Activated CD4-positive, CD25-positive, alpha-beta regulatory T cell treated with anti-CD3 and anti-CD28 coated beads, Interleukin-2, amount 50 U/mL, for 24 hours (primary cell): ENCODE measurements around the gene FUS.
"Not testable (repeated sequence)": the region's sequence is repeated elsewhere in the genome, so short reads cannot be mapped to it uniquely, and the experiment has no call there.

ENCODE experiments used
- ATAC-seq, 2 donors: fragments of 150-1000 bp; cut with Tn5 transposase; one replicate each; pipeline ENCODE4 v1.10.0; 2021; ENCODE audit warnings: mild to moderate bottlenecking in 1 of 2, moderate library complexity in 1 of 2

The FUS gene

DNA sequence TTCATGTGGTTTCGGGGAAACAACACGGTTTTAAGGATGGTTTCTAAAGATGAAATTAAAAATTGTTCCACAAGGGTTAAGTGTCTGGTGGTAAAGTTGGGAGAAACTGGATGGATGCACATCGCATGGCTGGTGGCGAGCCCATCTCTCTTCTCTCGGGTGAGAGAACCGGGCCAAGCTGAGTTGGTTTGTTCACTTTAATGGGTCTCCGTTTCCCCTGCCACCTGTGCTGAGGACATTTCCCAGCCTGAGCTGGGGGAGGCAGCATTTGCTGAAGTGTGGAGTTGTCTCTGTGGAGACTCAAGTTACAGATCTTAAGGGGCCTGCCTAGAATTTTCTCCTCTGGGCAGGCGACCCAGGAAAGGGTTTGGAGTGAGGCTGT, 7.9 kb downstream of the FUS start:
- no peak for ATAC-seq

DNA sequence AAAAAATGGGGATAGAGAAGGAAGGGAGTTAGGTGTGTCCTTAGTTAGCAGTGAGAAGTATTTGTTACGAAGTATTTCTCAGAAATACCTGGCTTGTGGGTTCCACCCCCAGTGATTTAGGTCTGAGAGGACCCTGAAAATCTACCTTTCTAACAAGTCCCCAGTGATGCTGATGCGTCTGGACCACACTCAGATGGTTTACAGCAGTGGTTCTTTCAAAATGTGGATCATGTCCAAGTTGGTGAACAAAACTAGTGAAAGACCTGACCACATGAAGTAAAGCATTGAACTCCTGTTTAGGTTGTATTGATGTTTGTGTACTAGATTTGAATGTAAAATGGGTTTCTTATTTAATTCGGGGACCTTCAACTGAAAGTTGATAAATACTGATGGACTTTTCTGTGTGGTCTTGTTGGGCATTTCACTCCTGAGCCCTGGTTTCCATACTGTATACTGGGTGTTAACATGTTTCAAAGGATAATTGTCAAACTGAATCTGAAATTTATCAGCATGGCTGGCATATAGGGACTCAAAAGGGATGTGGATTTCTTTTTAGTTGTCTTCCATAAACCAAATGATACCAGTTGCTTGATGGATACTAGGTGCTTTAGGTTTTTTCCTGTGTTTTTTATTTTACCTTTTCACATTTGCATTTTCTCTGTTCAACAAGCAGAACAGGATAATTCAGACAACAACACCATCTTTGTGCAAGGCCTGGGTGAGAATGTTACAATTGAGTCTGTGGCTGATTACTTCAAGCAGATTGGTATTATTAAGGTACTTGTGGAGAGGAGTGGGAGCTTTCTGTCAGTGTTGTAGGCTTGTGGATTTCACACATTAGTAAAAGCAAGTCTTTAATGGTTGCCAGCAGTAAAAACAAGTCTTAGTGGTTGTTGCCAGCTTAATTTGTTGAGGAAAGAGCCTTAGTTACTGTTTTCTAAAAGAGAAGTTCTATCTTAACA, 8.8 kb downstream of the FUS start:
- ATAC-seq, result no peak

GRCh38 chr16:31189412-31189778, 9.5 kb downstream of the FUS start:
- no peak for ATAC-seq

DNA sequence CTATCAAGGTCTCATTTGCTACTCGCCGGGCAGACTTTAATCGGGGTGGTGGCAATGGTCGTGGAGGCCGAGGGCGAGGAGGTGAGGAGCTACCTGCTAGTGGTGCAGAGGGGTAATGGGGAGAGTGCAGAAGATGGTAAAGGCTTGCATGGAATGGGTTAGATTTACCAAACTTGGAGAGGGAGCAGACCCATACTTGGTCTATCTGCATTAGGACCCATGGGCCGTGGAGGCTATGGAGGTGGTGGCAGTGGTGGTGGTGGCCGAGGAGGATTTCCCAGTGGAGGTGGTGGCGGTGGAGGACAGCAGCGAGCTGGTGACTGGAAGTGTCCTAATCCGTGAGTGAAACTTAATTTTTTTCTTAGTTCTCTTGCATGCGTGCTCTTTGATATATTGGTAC, 10.1 kb downstream of the FUS start:
- ATAC-seq, result no peak

- no peak for ATAC-seq
These were observed 11.0 kb downstream of the FUS start for GRCh38 chr16:31190818-31191444.

- ATAC-seq, result no peak
These were observed 11.9 kb downstream of the FUS start for GRCh38 chr16:31191697-31192428.

GRCh38 chr16:31192856-31193642, 13.1 kb downstream of the FUS start:
- ATAC-seq, result no peak

GRCh38 chr16:31193874-31194273, 13.9 kb downstream of the FUS start:
- no peak for ATAC-seq

GRCh38 chr16:31194898-31195297, 15.0 kb downstream of the FUS start:
- peak; percentile 51 to 66 for ATAC-seq

GRCh38 chr16:31195861-31196260, 15.9 kb downstream of the FUS start:
- not testable (repeated sequence) for ATAC-seq

DNA sequence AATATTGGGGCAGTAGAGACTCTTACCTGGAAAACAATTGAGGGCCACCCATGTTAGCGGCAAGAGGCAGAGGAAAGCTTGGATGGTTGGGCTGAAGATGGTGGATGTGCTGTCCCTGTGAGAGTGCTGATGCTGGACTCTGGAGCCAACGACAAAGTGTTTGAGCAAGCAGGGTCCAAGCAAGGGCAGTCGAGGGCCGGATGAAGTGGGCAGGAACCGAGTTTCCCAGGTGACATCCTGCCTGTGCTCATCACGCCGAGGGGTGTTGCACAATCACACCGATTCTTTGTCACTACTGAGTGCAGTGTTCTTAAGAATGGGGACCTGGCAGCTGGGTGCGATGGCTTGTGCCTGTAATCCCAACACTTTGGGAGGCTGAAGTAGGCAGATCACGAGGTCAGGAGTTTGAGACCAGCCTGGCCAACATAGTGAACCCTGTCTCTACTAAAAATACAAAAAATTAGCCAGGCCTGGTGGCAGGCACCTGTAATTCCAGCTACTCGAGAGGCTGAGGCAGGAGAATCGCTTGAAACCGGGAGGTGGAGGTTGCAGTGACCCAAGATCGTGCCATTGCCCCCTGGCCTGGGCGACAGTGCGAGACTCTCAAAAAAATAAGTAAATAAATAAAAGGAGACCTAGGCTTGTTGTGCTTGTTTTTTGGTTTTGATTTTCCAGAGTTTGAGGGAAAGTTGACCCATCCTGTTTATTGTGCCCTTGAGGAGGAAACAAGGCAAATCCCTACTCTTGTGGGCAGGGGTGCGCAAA, 16.6 kb downstream of the FUS start:
- no peak for ATAC-seq

DNA sequence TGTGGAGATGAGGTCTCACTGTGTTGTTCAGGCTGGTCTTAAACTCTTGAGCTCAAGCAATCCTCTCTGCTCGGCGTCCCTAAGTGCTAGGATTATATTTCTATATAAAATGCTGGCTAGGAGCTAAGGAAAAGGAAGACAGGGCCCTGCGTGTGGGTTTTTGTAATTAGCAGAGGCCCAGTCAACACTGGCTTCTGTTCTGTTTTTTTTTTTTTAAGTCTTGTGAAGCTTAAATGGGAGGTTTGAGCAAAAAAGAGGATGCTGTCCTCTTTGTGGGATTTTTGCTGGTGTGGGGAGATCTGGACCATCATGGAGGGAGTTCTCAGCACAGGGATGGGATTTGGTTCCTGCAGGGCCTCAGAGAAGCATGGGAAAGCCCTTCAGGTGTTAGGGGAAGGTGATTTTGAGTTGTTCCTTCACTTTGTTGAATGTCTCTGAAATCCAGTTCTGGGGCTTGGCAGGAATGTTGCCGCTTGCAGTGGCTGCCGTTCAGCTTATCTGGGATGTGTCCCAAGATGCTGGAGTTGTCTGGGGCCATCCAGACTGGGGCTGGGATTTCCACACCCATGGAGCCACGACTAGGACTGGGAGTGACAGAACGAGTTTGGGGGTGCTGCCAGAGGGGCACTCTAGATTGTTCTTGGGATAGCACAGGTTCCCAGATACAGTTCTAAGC, 18.4 kb downstream of the FUS start:
- no peak for ATAC-seq

- no peak for ATAC-seq
These were observed 19.6 kb downstream of the FUS start for GRCh38 chr16:31199430-31200041.

DNA sequence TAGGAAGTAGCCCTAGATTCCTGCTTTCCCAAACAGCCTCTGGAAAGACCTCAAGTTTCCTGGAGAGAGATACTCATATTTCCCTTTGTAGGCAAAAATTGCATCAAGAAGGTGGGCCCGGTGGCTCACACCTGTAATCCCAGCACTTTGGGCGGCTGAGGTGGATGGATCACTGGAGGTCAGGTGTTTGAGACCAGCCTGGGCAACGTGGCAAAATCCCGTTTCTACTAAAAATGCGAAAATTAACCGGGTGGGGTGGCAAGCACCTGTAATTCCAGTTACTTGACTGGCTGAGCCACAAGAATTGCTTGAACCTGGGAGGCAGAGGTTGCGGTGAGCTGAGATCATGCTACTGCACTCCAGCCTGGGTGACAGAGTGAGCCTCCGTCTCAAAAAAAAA, 20.2 kb downstream of the FUS start:
- not testable (repeated sequence) for ATAC-seq

DNA sequence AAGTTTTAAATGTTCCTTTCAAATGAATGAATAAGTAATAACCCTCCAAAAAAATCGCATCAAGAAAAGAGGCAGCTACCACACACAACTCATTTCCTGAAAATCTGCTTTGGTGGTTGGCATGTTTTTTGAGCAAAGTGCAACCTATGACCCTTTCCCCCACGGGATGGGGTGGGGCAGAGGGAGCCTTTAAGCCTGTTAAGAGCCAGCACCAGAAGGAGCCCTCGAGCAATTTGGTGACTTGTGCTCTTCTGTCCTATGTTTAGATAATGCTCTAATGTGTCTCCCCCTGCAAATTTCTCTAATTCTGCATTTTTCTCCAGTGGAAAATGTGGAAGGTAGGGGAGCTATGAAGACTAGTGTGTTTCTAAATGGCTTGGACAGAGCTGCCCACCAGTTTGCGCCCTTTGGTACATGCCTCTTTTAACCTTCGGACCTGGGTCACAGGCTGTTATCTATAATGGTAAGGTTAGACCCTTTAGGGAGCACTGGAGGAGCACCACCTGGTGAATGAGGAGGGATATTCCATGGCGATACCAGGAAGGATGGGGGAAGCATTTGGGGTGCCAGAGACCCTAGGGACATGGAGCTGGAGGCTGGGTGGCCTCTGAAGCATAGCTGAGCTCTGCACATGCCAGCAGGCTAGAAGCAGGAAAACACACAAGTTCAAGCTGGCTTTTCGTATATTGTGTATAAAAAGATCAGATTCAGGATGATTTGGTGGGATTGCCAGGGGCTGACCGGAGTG, 21.1 kb downstream of the FUS start:
- peak; percentile 36 to 42 for ATAC-seq

- peak; percentile 49 to 62 for ATAC-seq
These were observed 21.9 kb downstream of the FUS start for GRCh38 chr16:31201582-31202413.

- peak; percentile 18 to 22 for ATAC-seq
These were observed 22.8 kb downstream of the FUS start, which contains the start of gene PYCARD for GRCh38 chr16:31202414-31203375. PYCARD (minus strand) TSS chr16:31202760; CDS start chr16:31202690, 70 bp downstream.
